Fibroblast of pulmonary artery (primary cell): ENCODE measurements around the gene NLRC5.

Experiments
- DNase-seq: peaks from one replicate; pipeline ENCODE4 v3.0.0-alpha.2; 2010; ENCODE audit warnings: low read depth
- H3K4me3 ChIP-seq: replicated peaks from 2 replicates; pipeline ENCODE4 v1.5.1; 2011; ENCODE audit warnings: low read depth, mild to moderate bottlenecking, control low read depth, low read length, moderate library complexity
- CTCF ChIP-seq: IDR thresholded peaks from 2 replicates; pipeline ENCODE4 v1.5.1; 2011; ENCODE audit warnings: mild to moderate bottlenecking, control low read depth, low read length, inconsistent platforms; ENCODE audit errors: missing control alignments

NLRC5 gene

GRCh38 chr16:57007050-57007449 is 17.7 kb downstream of the NLRC5 start:
- H3K4me3 ChIP-seq: no peak overlapping the region

GRCh38 chr16:57007530-57007929 is 18.2 kb downstream of the NLRC5 start:
- no peak for TF ChIP-seq CTCF
- H3K4me3 ChIP-seq: no peak overlapping the region
- DNase-seq: no peak

More at GRCh38 chr16:57007050-57007449, 17.7 kb downstream of the NLRC5 start:
- TF ChIP-seq CTCF: no peak
- DNase-seq: no peak

- TF ChIP-seq CTCF: no peak
- H3K4me3 ChIP-seq: no peak overlapping the region
Measured at GRCh38 chr16:57008440-57008839, 19.1 kb downstream of the NLRC5 start.

GRCh38 chr16:57009643-57010170 is 20.4 kb downstream of the NLRC5 start:
- H3K4me3 ChIP-seq: no peak overlapping the region
- TF ChIP-seq CTCF: no peak
- DNase-seq: no peak

More at GRCh38 chr16:57008440-57008839, 19.1 kb downstream of the NLRC5 start:
- no peak for DNase-seq

GRCh38 chr16:57012353-57012752 is 23.0 kb downstream of the NLRC5 start:
- no peak for TF ChIP-seq CTCF
- no peak overlapping the region for H3K4me3 ChIP-seq
- DNase-seq: no peak

GRCh38 chr16:57013229-57013628 is 23.9 kb downstream of the NLRC5 start:
- no peak overlapping the region for H3K4me3 ChIP-seq
- DNase-seq: peak; percentile 32
- no peak for TF ChIP-seq CTCF

- no peak overlapping the region for H3K4me3 ChIP-seq
- no peak for DNase-seq
- no peak for TF ChIP-seq CTCF
Measured at GRCh38 chr16:57013902-57014301, 24.5 kb downstream of the NLRC5 start.
